NCI-H2196 treated with DMSO at 0.1 percent for 48 hours (cell line): ENCODE results near the gene GTF2F2.

Experiments used
- DNase-seq: peaks from one replicate; lab custom pipeline; 2025; ENCODE audit not compliant: unreplicated experiment; lab: John Stamatoyannopoulos, UW

Gene GTF2F2

GRCh38 chr13:45299194-45299593, 178.9 kb downstream of the GTF2F2 start:
- no peak for DNase-seq

GRCh38 chr13:45300190-45300985, 180.1 kb downstream of the GTF2F2 start:
- no peak for DNase-seq

- no peak for DNase-seq
Measured at GRCh38 chr13:45301263-45301662, 181.0 kb downstream of the GTF2F2 start.

- DNase-seq: no peak
Measured at GRCh38 chr13:45302507-45302906, 182.2 kb downstream of the GTF2F2 start.

- DNase-seq: no peak
Measured at GRCh38 chr13:45303026-45303425, 182.7 kb downstream of the GTF2F2 start.

GRCh38 chr13:45303866-45304265, 183.6 kb downstream of the GTF2F2 start:
- DNase-seq: no peak

GRCh38 chr13:45305079-45305478, 184.8 kb downstream of the GTF2F2 start:
- DNase-seq: no peak

GRCh38 chr13:45306966-45307365, 186.7 kb downstream of the GTF2F2 start:
- DNase-seq: no peak

- no peak for DNase-seq
Measured at GRCh38 chr13:45310341-45311131, 190.2 kb downstream of the GTF2F2 start.

- no peak for DNase-seq
Measured at GRCh38 chr13:45314822-45315221, 194.5 kb downstream of the GTF2F2 start.

- no peak for DNase-seq
Measured at GRCh38 chr13:45315520-45316167, 195.3 kb downstream of the GTF2F2 start.

GRCh38 chr13:45316338-45316737, 196.0 kb downstream of the GTF2F2 start:
- DNase-seq: no peak

GRCh38 chr13:45316996-45317395, 196.7 kb downstream of the GTF2F2 start:
- DNase-seq: no peak

- no peak for DNase-seq
Measured at GRCh38 chr13:45320876-45321629, 200.7 kb downstream of the GTF2F2 start.

GRCh38 chr13:45325806-45326205, 205.5 kb downstream of the GTF2F2 start:
- DNase-seq: no peak

GRCh38 chr13:45327253-45327955, 207.1 kb downstream of the GTF2F2 start:
- DNase-seq: no peak

- DNase-seq: no peak
Measured at GRCh38 chr13:45328661-45329111, 208.4 kb downstream of the GTF2F2 start.

GRCh38 chr13:45331123-45331619, 210.9 kb downstream of the GTF2F2 start:
- no peak for DNase-seq

GRCh38 chr13:45331692-45332035, 211.4 kb downstream of the GTF2F2 start:
- no peak for DNase-seq
